ENCODE data around the gene RARA.
A peak's percentile ranks its signal among the peaks of the same experiment; 100 is the strongest.
"Not testable (repeated sequence)": the region's sequence is repeated elsewhere in the genome, so short reads cannot be mapped to it uniquely, and the experiment has no call there.

RARA gene

GRCh38 chr17:40298726-40299125 lies 10.3 kb upstream of the RARA start:
- DNase-seq (ENCODE audit: low spot score) = no peak

- not testable (repeated sequence) for DNase-seq (ENCODE audit: low spot score)
Measured at GRCh38 chr17:40299159-40299757, 9.7 kb upstream of the RARA start.

GRCh38 chr17:40301315-40301714 lies 7.7 kb upstream of the RARA start:
- DNase-seq (ENCODE audit: low spot score) = no peak

GRCh38 chr17:40303009-40303657 lies 5.8 kb upstream of the RARA start:
- peak; percentile 72 for DNase-seq (ENCODE audit: low spot score)

DNA sequence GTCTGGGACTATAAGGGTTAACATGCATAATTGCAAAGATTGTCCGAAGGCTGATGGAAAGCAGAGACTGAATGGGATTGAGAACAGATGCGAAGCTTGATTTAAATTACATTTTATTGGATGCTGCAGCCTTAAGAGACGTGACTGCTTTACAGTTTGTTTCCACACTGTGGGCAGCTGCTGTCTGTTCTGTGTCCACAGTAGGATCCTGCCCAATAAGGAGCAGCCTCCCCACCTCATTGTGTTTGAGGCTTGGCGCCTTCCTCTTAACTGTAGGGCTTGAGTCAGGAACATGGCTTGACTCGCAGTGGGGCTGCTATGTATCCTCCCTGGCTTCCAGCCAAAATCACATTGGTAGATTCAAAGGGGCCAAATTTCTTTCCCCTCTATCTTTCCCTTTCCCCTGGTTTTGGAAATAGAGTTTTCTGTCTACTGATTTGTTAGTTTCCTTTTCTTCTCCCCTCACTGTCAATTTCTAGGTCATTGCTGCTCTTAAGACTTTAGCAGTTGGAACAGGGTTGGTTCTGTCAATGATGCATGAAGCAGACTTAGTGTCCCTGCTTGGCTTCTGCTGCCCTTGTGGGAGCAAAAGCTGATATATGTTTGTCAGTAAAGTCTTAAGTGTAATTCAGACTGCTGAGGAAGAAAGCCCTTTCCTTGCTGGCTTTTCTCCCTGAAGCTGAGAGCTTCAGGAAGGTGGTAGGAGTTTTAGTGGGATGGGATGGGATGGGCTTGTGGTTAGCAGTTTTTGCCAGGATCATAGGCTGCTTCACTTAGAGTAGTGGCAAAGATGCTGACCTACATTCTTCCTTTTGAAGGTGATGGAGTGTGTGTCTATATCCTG lies 5.0 kb upstream of the RARA start:
- DNase-seq (ENCODE audit: low spot score) = no peak

GRCh38 chr17:40304552-40304863 lies 4.5 kb upstream of the RARA start:
- DNase-seq (ENCODE audit: low spot score) = not testable (repeated sequence)

DNA sequence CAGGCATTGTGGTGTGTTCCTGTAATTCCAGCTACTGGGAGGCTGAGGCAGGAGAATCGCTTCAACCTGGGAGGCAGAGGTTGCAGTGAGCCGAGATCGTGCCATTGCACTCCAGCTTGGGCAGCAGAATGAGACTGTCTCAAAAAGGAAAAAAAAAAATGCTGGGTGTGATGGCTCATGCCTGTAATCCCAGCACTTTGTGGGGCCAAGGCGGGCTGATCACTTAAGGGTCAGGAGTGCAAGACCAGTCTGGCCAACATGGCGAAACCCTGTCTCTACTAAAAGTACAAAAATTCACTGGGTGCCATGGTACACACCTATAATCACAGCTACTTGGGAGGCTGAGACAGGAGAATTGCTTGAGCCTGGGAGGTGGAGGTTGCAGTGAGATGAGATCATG lies 4.1 kb upstream of the RARA start:
- DNase-seq (ENCODE audit: low spot score) = not testable (repeated sequence)

- no peak for DNase-seq (ENCODE audit: low spot score)
Measured at GRCh38 chr17:40306395-40306794, 2.6 kb upstream of the RARA start.

DNA sequence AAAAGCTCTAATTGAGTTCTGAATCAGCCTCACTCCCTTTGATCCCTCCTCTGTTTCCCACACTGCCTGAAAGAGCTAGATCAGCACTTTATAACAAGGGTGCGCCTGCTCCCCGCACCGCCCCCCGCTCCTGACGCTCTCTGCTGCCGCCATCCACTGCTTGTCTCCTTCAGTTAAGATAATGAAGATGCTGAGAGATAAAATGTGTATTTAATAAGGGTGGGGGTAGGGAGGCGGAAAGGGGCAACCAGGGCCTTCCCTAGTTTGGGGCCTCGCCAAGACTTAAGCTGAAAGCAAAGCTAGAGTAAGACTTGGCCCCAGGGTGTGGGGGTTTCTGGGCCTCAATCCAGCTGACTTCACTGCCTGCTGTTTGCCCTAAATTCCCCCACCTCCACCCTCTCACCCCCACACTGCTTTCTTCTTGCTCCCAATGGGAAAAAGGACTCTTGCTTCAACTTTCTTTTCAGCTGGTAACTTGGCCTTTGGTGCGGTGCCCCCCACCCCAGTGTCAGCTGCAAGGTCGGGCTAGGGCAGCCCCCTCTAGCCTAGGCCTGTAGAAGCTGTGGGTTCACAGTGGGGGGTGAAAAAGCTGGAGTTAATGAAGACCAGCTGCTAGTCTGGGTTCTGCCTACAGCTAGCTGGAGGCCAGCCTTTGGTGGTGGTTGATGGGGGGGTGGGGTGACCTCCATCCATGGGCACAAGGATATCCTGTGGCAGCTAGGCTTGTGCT lies 1.8 kb upstream of the RARA start:
- DNase-seq (ENCODE audit: low spot score) = no peak

DNA sequence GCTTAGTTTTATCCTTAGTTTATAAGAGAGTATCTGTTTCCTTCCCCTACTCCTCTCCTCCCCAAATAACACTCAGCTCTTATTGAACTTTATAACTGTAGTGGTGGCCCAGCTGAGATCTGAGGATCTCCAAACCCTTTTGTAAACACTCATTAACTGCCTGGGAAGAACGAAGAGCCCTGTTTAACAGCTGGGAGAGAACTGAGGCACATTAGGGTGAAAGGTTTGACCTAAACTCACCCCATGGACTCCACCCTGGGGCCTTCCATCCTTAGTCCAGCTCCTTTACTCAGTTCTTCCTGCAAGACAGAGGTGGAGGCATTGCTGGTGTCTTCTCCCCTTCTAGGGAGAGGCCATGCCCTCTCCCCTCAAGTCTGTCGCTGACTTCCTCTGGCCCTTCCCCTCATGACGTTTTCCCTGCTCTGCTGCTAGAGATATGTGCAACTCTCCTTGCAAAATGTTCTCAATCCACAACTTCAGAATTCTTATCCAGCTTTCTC lies 1.2 kb upstream of the RARA start:
- DNase-seq (ENCODE audit: low spot score) = no peak

GRCh38 chr17:40309949-40310510 lies 1.1 kb downstream of the RARA start:
- DNase-seq (ENCODE audit: low spot score) = no peak

DNA sequence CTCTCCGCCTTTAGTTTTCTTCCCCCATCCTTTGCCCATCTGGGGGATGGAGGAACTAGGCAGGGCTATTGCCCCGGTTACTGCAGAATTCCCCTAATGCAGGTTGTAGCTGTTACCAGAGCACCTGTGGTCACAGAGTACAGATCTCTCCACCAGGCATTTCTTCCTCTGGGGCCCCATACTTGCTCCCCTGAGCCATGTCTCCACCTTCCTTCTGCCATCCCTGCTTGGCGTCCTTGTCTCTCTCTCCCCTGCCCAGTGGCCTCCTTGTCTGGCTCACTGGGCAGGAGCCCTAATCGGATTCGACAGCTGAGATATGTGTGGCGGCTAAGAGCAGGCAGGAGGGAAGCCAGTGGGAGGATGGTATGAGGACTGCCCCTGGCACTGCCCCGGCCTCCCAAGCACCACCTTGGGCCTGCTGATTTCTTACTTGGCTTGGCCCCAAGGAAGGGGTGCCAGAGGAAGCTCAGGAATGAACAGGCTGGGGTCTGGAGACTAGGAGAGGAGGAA lies 2.0 kb downstream of the RARA start:
- no peak for DNase-seq (ENCODE audit: low spot score)

DNA sequence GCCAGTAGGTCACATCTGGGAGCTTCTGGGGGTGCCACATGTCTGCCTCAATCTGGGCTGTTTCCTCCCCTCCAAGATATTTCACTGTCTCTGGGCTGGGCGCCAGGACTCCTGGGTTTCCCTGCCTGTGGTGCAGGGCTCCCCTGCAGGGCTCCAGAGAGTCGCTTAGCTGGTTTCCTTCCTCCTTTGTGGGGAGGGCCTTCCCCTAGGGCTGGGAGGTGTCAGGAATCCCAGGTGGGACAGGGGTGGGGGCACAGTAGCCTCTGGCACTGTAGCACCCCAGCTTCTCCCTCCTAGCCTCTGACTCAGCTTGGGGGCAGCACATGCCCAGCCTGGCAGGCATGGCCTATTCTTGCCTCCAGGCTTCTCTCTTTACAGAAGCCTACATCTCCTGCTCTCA lies 2.6 kb downstream of the RARA start:
- no peak for DNase-seq (ENCODE audit: low spot score)

DNA sequence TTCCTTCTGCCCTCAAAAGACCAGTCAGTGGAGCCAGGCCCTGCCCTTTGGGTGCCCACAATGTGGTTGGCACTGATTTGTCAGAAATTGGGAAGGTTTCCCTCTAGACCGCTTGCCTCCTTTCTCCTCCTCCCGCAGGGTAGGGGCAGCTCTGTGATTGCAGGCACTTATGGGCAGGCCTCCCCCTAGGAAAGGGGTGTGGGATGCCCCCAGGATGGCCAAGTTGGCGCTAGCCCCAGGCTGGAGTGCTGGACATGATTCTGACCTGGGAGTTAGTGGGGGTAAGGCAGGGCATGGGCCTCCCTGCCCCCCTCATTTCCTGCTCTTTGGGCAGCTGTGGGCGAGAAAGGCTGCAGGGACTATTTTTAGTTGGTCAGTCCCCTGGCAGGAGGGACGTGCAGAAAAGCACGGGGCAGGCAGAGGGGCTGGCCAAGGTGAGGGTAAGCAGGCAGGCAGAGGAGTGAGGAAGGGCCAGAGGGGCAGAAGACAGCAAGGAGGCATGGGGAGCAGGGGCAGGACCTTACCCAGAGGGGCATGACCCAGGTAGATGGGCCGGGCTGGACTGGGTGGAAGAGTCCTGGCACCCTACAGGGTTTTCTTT lies 3.3 kb downstream of the RARA start:
- no peak for DNase-seq (ENCODE audit: low spot score)

DNA sequence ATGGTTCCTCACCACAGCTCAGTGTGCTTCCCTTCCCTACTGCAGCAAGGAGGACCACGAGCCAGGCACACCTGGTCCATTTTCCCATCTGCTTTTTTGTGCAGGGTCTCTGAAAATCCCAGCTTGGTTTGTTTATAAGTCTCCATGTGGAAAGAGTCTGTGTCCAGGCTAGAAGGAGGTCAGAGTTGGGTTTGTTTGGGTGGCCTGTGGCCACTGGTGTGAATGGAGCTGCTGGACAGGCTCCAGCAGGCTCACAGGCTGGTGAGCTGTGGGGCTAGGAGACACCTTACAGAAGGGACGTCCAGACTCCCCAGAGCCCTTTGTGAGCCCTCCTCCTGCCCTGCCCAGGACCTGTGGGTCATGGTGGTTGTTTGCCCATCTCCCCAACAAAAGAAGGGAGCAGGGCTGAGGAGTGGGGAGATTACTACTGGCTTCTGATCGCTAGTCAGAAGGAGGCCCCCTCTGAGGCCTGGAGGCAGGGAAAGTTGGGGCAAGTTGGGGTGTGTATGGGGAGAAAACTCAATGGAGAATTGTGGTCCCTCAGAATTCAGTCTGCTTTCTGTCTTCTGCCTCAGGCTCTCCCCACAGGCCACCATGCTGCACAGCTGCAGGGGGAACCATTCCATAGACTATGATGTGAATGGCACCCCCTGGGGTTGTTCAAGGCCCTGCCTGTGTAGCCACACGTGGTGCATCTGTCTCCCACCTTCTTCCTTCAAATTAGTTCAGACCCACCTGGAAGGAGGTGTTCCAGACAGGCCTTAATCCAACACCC lies 4.1 kb downstream of the RARA start:
- DNase-seq (ENCODE audit: low spot score) = no peak

DNA sequence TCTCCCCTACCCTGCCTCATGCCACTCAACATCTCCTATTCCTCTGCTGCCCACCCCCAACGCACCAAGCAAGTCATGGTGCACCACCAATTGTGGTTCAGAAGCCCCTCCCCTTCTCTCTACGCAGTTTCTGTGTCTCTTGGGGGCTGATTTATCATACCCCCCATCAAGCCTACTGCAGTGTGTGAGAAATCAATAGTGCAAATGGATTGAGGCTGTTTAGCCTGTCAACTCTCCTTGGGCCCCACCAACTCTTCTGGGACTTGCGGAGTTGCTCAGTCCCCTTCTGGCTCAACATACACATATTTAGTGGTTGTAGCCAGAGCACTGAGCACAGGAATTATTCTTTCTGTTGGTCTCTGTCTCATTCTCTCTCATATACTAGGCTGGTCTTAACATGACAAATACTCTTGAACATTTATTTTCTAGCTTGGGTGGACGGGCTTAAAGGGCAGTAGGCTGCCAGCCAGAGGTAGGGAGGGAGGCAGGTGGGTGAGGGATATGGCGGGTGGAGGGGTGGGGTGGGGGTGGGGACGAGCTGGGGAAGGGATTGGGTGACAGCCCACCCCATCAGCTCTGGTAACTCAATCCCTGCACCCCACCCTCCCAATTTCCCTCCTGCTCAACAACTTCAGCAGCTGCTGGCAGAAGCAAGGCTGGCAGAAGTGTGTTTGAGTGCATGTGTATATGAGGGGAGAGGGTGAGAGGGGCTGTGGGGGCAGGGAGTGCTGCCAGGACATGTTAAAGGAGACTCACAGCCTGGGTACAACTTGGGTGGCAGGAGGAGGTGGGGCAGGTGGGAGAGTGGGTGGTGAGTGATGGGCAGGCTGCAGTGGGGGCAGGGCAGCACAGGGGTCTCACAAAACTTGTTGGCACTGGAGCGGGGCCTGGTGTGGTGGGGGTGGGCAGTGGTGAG lies 4.9 kb downstream of the RARA start:
- DNase-seq (ENCODE audit: low spot score) = no peak

DNA sequence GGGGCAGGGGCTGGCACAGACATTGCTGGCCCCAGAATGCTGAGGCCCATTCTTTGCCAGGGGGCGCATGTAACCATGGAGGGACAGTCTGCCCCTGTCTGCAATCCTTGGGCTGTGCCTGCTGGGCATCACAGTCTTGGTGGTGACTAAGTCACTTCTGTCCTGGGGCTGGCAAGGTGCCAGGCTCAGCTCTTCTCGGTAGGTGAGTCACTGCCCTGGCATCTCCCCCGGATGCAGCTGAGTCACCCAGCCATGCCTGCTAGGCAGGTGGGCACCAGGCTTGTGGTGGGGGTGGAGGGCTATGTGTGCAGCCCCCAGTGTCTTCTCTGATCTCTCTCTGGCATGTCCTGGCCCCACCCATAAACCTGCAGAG lies 5.6 kb downstream of the RARA start:
- peak; percentile 92 for DNase-seq (ENCODE audit: low spot score)

DNA sequence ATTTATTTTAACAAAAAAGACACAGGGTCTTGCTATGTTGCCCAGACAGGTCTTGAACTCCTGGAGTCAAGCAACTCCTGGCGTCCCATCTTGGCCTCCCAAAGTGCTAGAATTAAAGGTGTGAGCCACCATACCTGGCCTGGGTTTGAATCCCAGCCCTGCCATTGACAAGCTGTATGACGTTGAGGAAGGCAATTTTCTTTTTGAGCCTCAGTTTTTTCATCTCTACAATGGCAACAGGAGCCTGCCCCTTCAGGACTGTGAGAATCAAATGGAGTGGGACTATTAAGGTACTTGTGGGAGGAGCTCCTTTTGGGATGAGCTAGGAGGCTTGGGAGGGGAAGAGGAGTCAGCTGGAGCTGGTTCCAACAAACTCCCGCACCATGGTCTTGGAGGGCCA lies 6.2 kb downstream of the RARA start:
- no peak for DNase-seq (ENCODE audit: low spot score)

DNA sequence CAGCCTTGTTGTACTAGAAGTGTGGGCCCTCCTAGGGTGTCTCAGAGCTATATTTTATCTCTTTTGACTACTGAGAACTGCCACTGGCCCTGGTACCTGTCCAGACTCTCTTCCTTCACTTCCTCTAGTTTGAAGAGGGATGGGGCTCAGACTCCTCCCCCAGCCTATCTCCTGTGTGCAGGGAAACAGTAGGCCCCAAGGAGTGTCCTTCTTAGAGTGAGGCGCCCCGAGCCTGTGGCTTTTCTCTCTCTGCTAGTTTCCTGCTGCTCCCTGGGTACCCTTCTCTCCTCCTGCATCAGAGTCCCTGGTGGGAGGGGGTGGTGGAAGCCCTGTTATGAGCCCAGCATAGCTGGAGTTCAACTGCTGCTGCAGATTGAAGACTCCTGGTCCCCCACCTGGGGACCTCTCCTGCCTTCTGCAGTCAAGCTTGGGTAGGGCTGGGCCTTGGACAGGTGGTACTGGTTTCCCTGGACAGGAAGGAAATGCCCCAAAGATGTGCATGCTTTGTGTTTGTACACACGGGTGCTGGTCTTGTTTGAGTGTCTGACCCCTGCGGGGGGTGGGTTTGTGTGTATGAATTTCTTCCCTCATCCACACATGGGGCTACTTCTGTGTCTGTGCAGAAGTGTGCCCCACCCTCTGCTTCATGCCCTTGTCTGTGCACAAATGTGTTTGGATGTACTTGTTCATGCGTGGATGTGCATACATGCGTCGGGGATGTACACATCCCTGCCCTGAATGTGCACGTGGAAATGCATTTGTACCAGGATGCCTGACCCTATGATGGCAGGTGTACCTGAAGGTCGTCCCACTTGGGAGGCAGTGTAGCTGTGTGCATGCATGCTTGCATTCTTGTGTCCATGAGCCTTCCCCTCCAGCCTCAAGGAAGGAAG lies 6.9 kb downstream of the RARA start:
- DNase-seq (ENCODE audit: low spot score) = peak; percentile 42

Measured in hematopoietic multipotent progenitor cell treated with erythropoietin and hydrocortisone succinate and interleukin-3 and kit ligand, for 15 days (in vitro differentiated cells).